ENCODE results near the gene ZBTB20. TPM values are rescaled to one million over a fixed set of nuclear protein-coding genes. Genes with fewer than 3 reads are reported as not detected.

The ZBTB20 gene
- total and polyA plus RNA-seq, 4 donors, result 0.74 to 77.1 (median 27.9) TPM

DNA sequence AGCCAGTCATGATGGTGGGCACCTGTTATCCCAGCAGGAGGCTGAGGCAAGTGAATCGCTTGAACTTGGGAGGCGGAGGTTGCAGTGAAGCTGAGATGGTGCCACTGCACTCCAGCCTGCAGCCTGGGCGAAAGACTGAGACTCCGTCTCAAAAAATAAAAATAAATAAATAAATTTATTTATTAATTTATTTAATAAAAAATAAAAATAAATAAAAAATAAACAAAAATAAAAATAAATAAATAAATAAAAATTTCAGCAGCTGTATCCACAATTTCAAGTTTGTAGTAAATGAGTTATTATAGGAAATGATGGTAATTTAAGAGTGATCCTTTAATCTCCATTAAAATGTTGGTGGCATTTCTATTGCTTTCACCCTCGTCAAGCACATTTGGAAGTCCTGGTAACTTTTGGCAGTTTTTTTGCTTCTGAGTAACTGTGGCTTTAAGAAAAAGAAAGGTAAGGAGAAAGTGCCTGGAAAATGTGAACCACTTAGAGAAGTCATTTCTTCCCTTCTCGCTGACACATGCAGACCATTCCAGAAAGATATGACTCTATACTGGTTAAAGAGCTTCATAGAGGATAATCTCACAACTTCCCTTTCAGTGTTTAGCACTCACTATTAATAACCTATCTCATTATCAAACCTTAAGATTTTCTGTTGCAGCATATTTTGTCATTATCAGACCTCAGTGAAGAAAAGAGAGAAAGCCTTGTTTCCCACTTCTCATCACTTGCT lies 556.6 kb downstream of the ZBTB20 start:
- Histone ChIP-seq H3K27ac (ENCODE audit: low read depth in 1 of 2, low read length in 1 of 2) (peak overlapping the region in 1 of 2 donors; percentile 21), H3K4me1 (ENCODE audit: control insufficient read depth in 5 of 5, insufficient read depth in 5 of 5, low read length in 5 of 5) (peaks cover 0 to 14% (median 0%) of the 10 kb centered on the region in 5 donors), H3K9me3 (ENCODE audit: control insufficient read depth in 4 of 4, insufficient read depth in 3 of 4, low read length in 3 of 4) (no peaks in the 10 kb centered on the region), H3K4me3 (no peak overlapping the region), H3K36me3 (ENCODE audit: control insufficient read depth in 4 of 4, insufficient read depth in 4 of 4, low read length in 4 of 4) (peaks cover 0 to 1% (median 0%) of the 10 kb centered on the region in 4 donors), H3K27me3 (ENCODE audit: control insufficient read depth in 3 of 3, insufficient read depth in 3 of 3, low read length in 2 of 3) (no peaks in the 10 kb centered on the region), H3K9ac (ENCODE audit: insufficient read depth in 1 of 2, low read length in 2 of 2) (no peak overlapping the region)
- no peak for ATAC-seq (ENCODE audit: insufficient read depth, low FRiP score)
- TF ChIP-seq, protein P1, sequence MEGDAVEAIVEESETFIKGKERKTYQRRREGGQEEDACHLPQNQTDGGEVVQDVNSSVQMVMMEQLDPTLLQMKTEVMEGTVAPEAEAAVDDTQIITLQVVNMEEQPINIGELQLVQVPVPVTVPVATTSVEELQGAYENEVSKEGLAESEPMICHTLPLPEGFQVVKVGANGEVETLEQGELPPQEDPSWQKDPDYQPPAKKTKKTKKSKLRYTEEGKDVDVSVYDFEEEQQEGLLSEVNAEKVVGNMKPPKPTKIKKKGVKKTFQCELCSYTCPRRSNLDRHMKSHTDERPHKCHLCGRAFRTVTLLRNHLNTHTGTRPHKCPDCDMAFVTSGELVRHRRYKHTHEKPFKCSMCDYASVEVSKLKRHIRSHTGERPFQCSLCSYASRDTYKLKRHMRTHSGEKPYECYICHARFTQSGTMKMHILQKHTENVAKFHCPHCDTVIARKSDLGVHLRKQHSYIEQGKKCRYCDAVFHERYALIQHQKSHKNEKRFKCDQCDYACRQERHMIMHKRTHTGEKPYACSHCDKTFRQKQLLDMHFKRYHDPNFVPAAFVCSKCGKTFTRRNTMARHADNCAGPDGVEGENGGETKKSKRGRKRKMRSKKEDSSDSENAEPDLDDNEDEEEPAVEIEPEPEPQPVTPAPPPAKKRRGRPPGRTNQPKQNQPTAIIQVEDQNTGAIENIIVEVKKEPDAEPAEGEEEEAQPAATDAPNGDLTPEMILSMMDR (IDR thresholded peaks at IDR 0.05; ENCODE audit: control extremely low read depth, extremely low read depth), result no peak
- WGBS, 2 donors, result 95 to 96% methylated on average over 6 of the region's 6 CpGs
- no peak for DNase-seq

DNA sequence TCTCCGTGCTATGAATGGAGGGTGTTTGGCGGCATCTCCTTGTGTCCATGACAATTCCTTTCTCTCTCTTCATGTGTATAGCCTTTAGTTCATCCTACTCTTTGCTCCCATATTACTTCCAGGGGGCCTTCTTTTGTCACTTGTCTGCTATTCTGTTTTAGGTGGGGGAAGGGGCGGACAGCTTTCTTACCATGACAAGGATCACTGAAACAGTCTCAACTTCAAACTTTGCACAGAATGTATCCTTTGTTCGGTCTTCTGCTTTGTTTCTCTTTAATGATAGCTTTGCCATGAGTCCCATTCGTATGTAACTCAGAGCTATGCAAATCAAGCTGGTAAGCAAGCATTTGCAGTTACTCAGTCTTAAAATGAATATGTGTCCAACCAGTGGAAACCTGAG lies 559.1 kb downstream of the ZBTB20 start:
- Histone ChIP-seq H3K4me3 (no peak overlapping the region), H3K36me3 (ENCODE audit: control insufficient read depth in 4 of 4, insufficient read depth in 4 of 4, low read length in 4 of 4) (peaks cover 0 to 1% (median 0%) of the 10 kb centered on the region in 4 donors), H3K27ac (ENCODE audit: low read depth in 1 of 2, low read length in 1 of 2) (no peak overlapping the region), H3K27me3 (ENCODE audit: control insufficient read depth in 3 of 3, insufficient read depth in 3 of 3, low read length in 2 of 3) (no peaks in the 10 kb centered on the region), H3K9ac (ENCODE audit: insufficient read depth in 1 of 2, low read length in 2 of 2) (no peak overlapping the region), H3K9me3 (ENCODE audit: control insufficient read depth in 4 of 4, insufficient read depth in 3 of 4, low read length in 3 of 4) (no peaks in the 10 kb centered on the region), H3K4me1 (ENCODE audit: control insufficient read depth in 5 of 5, insufficient read depth in 5 of 5, low read length in 5 of 5) (peaks cover 0 to 19% (median 0%) of the 10 kb centered on the region in 5 donors)
- ATAC-seq (ENCODE audit: insufficient read depth, low FRiP score), result no peak
- DNase-seq, result no peak
- 98 to 99% methylated on average over 5 of the region's 5 CpGs for WGBS, 2 donors
- TF ChIP-seq, protein P1 (IDR thresholded peaks at IDR 0.05; ENCODE audit: control extremely low read depth, extremely low read depth), result no peak

GRCh38 chr3:114586119-114586518 lies 561.0 kb downstream of the ZBTB20 start:
- H3K9me3 ChIP-seq (ENCODE audit: control insufficient read depth in 4 of 4, insufficient read depth in 3 of 4, low read length in 3 of 4), result no peaks in the 10 kb centered on the region
- 93 to 95% methylated on average over 1 of the region's 1 CpG for WGBS, 2 donors
- peak overlapping the region in 1 of 2 donors; percentile 56 for H3K27ac ChIP-seq (ENCODE audit: low read depth in 1 of 2, low read length in 1 of 2)
- no peak for ATAC-seq (ENCODE audit: insufficient read depth, low FRiP score)
- H3K9ac ChIP-seq (ENCODE audit: insufficient read depth in 1 of 2, low read length in 2 of 2), result no peak overlapping the region
- no peak overlapping the region for H3K4me3 ChIP-seq
- peaks cover 0 to 19% (median 0%) of the 10 kb centered on the region in 5 donors for H3K4me1 ChIP-seq (ENCODE audit: control insufficient read depth in 5 of 5, insufficient read depth in 5 of 5, low read length in 5 of 5)
- H3K27me3 ChIP-seq (ENCODE audit: control insufficient read depth in 3 of 3, insufficient read depth in 3 of 3, low read length in 2 of 3), result no peaks in the 10 kb centered on the region
- no peak for DNase-seq
- H3K36me3 ChIP-seq (ENCODE audit: control insufficient read depth in 4 of 4, insufficient read depth in 4 of 4, low read length in 4 of 4), result peaks cover 0 to 1% (median 0%) of the 10 kb centered on the region in 4 donors
- TF ChIP-seq, protein P1 (IDR thresholded peaks at IDR 0.05; ENCODE audit: control extremely low read depth, extremely low read depth), result no peak
